DMS53 treated with DMSO at 0.1 percent for 48 hours (cell line): Measurements from ENCODE around the gene THADA.
"Not testable (repeated sequence)": the region's sequence is repeated elsewhere in the genome, so short reads cannot be mapped to it uniquely, and the experiment has no call there.

ENCODE experiments used
- DNase-seq: peaks from one replicate; lab custom pipeline; 2025; ENCODE audit not compliant: unreplicated experiment; lab: John Stamatoyannopoulos, UW

Gene THADA

DNA sequence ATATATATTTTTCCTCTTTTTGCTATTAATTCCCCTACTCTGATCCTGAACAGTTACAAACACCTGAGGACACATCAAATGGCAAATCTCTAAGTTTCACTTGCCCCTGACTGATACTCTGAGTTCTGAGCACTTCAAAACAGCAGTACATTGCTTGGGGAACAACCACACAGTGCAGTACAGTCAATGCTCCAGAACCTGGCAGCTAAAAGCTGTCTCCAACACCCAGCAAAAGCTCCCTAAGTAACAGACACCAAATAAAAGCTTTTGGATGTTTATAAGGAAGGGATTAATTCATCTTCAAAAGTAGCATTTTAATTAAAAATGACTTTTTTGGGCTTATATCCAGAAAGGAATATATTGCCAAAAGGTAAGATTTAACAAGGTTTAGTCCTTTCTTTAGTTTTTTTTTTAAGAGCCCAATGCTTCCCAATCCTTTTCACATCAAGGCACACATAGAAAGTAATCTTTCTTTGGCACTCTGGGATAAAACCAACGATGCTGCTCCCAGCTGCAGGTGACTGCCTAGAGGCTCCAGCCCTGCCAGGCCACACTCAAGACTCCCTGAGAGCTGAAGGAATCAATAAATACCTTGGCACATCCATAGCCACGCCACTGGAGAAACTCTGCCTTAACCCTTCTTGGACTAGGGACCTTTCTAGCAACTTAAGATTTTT lies 204.5 kb downstream of the THADA start:
- no peak for DNase-seq

DNA sequence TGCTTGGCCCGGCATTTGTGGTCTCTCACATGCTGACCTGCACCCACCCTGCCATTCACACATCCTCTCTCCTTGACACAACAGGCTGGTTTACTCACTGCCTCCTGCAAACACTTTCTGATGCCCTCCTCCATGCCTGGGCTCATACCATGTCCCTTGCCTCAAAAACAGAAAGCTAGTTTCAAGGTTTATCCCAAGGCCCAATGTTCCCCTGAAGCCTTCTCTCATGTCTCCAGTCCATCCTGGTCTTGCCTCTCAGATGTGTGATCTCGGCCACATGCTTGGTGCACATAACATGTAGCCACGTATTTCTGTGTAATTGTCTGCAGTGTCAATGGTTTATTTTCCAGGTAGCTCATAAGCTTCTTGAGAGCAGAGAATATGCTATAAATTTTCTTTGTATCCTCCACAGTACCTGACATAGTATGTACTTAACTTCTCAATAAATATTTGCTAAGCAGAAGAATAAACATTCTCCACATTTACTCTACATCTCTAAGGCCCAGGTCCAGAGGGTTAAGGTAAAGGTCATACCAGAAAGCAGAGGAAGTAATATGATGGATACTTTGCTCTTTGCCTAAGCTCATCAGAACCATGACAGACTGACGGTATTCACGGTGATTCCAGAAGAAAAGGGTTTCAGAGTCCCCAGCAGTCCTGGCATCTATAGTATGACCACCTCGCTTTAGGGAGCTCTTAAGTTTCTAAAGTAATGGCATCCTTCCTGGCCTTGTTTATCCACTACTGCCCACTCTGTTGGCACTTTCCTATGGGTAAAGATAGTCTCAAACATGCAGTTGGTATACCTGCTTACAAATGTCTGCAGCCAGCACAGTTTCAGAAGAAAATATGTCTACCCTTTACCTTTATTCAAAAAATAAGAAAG lies 206.0 kb downstream of the THADA start:
- DNase-seq, result peak; percentile 89

- DNase-seq, result no peak
Measured at GRCh38 chr2:43388371-43388770, 207.5 kb downstream of the THADA start.

DNA sequence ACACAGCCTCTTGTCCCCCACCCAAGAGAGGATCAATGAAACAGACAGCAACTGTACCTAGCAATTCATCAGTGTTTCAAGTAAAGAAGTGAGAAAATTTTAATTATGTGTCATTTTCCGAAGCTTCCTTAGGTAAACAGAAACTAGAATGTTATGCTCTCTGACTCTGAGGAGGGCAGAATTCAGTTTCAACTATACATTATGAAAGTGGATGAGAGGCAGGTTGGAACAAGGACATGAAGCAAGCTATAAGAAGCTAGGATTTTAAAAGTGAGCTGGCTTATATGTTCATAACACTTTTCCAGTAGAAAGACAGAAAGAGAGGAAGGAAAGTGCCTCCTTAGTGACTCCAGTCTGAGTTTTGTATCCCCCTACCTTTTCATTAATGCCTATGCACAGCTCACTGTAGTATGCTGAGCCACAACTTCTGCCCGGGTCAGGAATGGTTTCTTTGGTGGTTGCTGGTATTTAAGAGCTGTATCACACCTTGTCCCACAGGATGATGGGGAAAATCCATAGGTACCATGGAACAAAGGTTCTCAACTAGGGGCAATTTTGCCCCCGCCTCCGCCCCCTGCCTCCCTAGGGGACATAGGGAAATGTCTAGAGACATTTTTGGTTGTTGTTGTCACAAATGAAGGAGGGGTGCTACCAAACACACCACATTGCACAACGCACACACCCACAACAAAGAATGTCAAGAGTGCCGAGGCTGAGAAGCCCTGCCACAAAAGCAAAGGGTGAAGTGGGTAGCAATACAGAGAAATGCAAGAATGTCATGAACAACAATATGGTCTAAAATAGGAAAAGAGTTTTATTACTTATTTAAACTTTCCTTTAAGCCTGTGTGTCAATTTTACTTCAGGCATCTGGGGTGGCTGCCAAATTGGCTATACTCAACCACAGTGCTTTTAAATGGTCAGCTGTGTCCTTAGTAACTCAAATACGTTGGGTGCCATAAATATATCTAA lies 208.5 kb downstream of the THADA start:
- DNase-seq, result no peak

- DNase-seq, result not testable (repeated sequence)
Measured at GRCh38 chr2:43386679-43387078, 209.2 kb downstream of the THADA start.

GRCh38 chr2:43384143-43384542 lies 211.7 kb downstream of the THADA start:
- no peak for DNase-seq

GRCh38 chr2:43383533-43383932 lies 212.3 kb downstream of the THADA start:
- DNase-seq, result no peak

- no peak for DNase-seq
Measured at GRCh38 chr2:43379494-43379893, 216.3 kb downstream of the THADA start.

DNA sequence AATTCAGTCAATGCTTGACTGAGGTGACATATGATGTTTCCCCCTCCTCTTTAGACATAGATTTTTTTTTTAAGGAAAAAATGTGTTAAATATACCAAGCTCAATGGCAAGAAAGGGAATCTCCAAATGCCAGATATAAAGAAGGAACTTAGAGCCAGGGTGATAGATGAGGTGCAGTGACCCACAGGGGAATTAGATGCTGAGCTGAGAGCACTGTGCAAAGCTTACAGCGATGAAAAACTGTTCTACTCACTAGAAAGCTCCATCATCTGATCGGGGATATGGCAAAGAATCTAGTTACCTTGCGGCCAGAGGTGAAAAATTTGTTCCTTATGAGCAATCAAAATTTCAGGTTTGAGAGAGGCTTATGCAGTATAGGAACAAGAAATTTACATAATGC lies 218.5 kb downstream of the THADA start:
- no peak for DNase-seq

GRCh38 chr2:43376523-43377198 lies 219.2 kb downstream of the THADA start:
- DNase-seq, result no peak

DNA sequence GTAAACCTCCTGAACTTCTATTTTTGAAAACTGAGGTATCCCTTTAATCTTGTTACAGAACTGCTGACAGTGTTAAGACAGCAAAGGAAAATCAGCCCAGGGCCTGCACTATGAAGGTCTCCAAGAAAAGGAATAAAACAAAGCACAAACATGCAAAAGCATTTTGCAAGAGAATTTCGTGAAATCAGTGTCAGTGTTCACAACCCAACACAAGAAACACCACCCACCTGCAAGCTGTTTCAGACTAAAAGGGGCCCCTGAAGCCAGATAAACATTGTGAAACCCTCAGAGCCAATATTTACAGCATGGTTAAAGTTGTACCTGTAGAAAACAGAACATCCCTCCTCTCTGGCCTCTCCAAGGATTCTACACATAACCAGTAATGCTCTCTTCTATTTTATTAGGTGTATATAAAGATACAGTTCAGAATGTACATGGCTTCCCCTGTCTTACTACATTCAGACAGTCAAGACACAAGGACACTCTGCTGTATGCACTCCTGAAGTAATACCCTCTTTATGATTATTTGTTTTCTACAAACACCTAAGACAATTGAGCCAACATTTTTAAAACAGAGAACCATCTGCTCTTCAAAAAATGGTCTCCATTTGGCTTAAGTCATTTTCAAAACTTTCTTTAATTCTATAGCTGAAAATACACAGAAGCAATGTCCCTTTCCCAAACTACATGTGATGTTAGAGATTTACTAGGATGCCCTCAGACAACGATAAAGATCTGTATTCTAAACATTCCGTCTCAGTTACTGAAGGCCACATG lies 219.9 kb downstream of the THADA start:
- no peak for DNase-seq

DNA sequence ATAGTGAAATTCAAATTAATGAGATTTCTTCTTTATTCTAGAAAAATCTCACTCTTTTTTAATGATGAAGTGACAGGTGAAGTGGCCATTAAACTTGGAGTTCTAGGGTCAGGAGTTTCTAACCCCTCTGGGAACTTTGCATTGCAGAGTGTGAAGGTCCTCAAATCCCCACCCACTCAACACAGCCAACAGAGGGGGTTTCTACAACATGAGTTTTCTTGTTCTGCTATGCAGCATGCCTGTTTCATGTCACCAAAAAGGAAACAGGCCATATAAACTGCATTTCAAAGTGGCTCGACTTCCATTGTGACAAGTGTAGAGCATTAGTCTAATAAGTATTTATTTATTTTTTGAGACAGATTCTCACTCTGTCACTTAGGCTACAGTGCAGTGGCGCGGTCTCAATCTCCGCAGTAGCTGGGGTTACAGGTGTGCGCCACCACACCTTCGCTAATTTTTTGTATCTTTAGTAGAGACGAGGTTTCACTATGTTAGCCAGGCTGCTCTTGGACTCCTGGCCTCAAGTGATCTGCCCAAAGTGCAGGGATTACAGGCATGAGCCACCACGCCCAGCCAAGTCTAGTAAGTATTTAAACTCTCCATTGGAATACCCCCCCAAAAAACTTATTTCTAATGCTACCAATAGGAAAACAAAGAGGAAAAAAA lies 223.3 kb downstream of the THADA start:
- no peak for DNase-seq

GRCh38 chr2:43370705-43371104 lies 225.1 kb downstream of the THADA start:
- DNase-seq, result no peak

DNA sequence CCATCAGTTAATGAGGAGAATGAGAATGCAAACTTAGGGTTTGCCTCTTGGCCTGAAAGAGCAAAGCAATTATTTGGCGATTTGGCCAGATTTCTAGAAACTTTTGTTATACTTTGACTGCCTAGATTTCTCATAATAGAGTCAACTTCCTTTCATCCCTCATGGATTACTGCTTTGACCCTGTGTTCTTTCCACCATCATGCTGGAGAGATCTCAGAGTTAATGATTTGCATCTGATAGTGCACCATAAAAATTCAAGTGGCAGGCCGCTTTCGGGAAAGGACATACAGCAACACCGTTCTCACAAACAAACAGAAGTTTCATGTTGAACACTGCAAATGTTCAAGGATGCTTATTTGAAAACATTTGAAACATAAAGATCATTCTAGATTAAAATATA lies 225.7 kb downstream of the THADA start:
- no peak for DNase-seq

DNA sequence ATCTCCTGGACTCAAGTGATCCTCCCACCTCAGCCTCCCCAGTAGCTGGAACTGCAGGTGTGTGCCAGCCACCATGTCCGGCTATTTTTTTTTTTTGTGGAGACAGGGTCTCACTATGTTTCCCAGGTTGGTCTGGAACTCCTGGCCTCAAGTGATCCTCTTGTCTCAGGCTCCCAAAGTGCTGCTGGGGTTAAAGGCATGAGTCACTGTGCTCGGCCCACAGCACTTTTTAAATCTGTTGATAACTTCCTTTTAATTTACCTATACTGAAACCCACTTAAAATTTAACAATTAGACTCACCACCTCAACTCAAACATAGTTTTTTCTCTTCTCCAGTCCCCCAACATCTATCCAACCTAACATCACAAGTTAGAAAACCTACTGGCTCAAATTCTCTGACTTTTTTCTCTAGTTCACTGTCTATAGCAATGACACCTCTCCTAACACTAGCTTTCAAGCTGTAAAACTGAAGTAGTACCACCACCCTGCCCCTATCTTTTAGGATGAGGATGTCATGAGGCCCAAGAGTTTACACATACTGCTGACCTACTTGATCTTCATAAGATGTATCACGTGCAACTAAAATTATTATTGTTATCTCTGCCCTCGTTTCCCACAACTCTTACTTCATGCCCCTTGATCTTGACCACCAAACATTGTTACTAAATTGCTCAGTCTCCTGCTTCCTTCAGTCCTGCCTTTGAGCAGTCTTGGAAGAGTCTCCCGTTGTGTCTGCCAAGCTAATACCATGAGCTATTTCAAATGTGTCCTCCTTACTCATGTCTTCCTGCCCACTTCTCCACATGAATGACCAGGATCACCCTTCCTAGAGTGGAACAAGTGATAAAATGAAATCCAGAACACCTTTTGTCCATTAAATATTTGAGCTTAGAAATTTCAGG lies 227.1 kb downstream of the THADA start:
- DNase-seq, result no peak

- DNase-seq, result no peak
Measured at GRCh38 chr2:43367012-43367782, 228.6 kb downstream of the THADA start.

- no peak for DNase-seq
Measured at GRCh38 chr2:43363120-43363519, 232.7 kb downstream of the THADA start.

GRCh38 chr2:43361286-43361685 lies 234.6 kb downstream of the THADA start:
- DNase-seq, result no peak
